HL-60 (cell line): Measurements from ENCODE around the gene GABARAPL2.

Experiments
- POLR2AphosphoS5 ChIP-seq: IDR thresholded peaks from 2 replicates; pipeline ENCODE4 v1.6.1; 2012; ENCODE audit warnings: low read depth
- SPI1 ChIP-seq: IDR thresholded peaks from 2 replicates; pipeline ENCODE4 v1.6.1; 2012; ENCODE audit warnings: low read depth, mild to moderate bottlenecking, borderline replicate concordance
- TF ChIP-seq, protein P1 (sequence below): IDR thresholded peaks from 2 replicates; pipeline ENCODE4 v1.6.1; 2012; ENCODE audit warnings: low read depth; ENCODE audit not compliant: insufficient replicate concordance
- TF ChIP-seq, protein P2 (sequence below): IDR thresholded peaks from one replicate; pipeline ENCODE4 v1.5.1; 2011; ENCODE audit warnings: low read length, control low read depth, inconsistent platforms; ENCODE audit not compliant: insufficient read depth

DNA sequence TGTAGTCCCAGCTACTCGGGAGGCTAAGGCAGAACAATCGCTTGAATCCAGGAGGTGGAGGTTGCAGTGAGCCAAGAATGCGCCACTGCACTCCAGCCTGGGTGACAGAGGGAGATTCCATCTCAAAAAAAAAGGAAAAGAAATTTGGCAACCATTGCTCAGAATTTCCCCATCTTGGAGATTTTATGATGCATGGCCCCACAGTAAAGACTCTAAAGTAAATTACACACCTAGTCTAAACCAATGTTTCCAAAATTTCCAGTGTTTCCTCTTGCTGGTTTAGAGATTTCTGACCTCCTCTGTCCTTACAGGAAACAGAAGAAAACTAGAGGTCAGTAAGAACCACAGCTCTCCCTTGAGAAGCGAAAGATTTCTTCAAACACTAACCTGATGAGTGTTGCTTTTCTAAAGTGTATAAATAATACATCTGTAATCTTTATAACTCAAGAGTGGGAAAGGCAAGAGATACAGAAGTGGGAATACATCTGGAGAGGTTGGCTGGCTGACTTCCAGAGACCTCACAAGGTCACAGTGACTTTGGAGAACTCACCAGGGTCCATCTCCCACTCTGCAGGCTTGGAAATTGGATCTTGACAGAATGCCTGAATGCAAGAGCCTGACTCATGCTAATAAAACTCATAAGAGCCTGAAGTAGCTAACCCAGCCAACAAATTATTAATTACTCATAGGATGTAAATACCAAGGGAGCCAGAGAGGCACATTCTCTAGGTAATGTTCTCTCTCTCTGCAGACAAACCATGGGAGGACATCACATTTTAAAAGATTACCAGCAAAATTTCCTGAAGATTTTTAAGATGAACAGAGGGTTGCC lies 48.1 kb downstream of the GABARAPL2 start:
- TF ChIP-seq, protein P1, sequence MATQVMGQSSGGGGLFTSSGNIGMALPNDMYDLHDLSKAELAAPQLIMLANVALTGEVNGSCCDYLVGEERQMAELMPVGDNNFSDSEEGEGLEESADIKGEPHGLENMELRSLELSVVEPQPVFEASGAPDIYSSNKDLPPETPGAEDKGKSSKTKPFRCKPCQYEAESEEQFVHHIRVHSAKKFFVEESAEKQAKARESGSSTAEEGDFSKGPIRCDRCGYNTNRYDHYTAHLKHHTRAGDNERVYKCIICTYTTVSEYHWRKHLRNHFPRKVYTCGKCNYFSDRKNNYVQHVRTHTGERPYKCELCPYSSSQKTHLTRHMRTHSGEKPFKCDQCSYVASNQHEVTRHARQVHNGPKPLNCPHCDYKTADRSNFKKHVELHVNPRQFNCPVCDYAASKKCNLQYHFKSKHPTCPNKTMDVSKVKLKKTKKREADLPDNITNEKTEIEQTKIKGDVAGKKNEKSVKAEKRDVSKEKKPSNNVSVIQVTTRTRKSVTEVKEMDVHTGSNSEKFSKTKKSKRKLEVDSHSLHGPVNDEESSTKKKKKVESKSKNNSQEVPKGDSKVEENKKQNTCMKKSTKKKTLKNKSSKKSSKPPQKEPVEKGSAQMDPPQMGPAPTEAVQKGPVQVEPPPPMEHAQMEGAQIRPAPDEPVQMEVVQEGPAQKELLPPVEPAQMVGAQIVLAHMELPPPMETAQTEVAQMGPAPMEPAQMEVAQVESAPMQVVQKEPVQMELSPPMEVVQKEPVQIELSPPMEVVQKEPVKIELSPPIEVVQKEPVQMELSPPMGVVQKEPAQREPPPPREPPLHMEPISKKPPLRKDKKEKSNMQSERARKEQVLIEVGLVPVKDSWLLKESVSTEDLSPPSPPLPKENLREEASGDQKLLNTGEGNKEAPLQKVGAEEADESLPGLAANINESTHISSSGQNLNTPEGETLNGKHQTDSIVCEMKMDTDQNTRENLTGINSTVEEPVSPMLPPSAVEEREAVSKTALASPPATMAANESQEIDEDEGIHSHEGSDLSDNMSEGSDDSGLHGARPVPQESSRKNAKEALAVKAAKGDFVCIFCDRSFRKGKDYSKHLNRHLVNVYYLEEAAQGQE: no peak
- TF ChIP-seq, protein P2, sequence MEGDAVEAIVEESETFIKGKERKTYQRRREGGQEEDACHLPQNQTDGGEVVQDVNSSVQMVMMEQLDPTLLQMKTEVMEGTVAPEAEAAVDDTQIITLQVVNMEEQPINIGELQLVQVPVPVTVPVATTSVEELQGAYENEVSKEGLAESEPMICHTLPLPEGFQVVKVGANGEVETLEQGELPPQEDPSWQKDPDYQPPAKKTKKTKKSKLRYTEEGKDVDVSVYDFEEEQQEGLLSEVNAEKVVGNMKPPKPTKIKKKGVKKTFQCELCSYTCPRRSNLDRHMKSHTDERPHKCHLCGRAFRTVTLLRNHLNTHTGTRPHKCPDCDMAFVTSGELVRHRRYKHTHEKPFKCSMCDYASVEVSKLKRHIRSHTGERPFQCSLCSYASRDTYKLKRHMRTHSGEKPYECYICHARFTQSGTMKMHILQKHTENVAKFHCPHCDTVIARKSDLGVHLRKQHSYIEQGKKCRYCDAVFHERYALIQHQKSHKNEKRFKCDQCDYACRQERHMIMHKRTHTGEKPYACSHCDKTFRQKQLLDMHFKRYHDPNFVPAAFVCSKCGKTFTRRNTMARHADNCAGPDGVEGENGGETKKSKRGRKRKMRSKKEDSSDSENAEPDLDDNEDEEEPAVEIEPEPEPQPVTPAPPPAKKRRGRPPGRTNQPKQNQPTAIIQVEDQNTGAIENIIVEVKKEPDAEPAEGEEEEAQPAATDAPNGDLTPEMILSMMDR: no peak
- TF ChIP-seq SPI1 (no peak), POLR2AphosphoS5 (no peak)
